OCI-LY1 (cell line): ENCODE results near the gene KIF17.

Experiments
- H2AFZ ChIP-seq: fragments of 200-600 bp; sonication (generic), shearing (Covaris generic); 2 replicates; pipeline ENCODE4 v1.6.0; 2014; ENCODE audit warnings: antibody characterized with exemption, mild to moderate bottlenecking, low read length
- H3F3A ChIP-seq: fragments of 200-600 bp; sonication (generic), shearing (Covaris generic); 2 replicates; pipeline ENCODE4 v1.6.0; 2014; ENCODE audit warnings: mild to moderate bottlenecking, antibody characterized with exemption, low read length, moderate library complexity; ENCODE audit not compliant: insufficient read depth
- H3K27ac ChIP-seq: fragments of 200-600 bp; sonication (generic); 2 replicates; pipeline ENCODE4 v1.5.1; 2014; ENCODE audit warnings: low read length, mixed run types, mild to moderate bottlenecking, low read depth; ENCODE audit not compliant: poor library complexity, severe bottlenecking
- H3K27me3 ChIP-seq: fragments of 200-600 bp; sonication (generic); 2 replicates; pipeline ENCODE4 v1.6.0; 2014; ENCODE audit warnings: antibody characterized with exemption, mild to moderate bottlenecking, low read length, moderate library complexity; ENCODE audit not compliant: insufficient read depth
- H3K36me3 ChIP-seq: fragments of 200-600 bp; sonication (generic); 2 replicates; pipeline ENCODE4 v1.6.1; 2014; ENCODE audit warnings: mild to moderate bottlenecking, antibody characterized with exemption, low read length, moderate library complexity, mixed read lengths; ENCODE audit not compliant: insufficient read depth
- H3K4me1 ChIP-seq: fragments of 200-600 bp; sonication (generic); 2 replicates; pipeline ENCODE4 v1.5.1; 2014; ENCODE audit warnings: mild to moderate bottlenecking, low read length, moderate library complexity; ENCODE audit not compliant: insufficient read depth, severe bottlenecking
- H3K4me2 ChIP-seq: fragments of 200-600 bp; sonication (generic), shearing (Covaris generic); 2 replicates; pipeline ENCODE4 v1.6.1; 2014; ENCODE audit warnings: low read length
- H3K4me3 ChIP-seq: fragments of 200-600 bp; sonication (generic); 2 replicates; pipeline ENCODE4 v1.5.1; 2014; ENCODE audit warnings: low read length, low read depth, mild to moderate bottlenecking, mixed read lengths; ENCODE audit not compliant: poor library complexity, severe bottlenecking
- H3K79me2 ChIP-seq: fragments of 200-600 bp; shearing (Covaris generic); 2 replicates; pipeline ENCODE4 v1.6.1; 2016; ENCODE audit warnings: mixed run types, low read length, mixed read lengths; ENCODE audit not compliant: insufficient read depth
- H3K9ac ChIP-seq: fragments of 200-600 bp; sonication (generic), shearing (Covaris generic); 2 replicates; pipeline ENCODE4 v1.6.1; 2014; ENCODE audit warnings: mild to moderate bottlenecking, low read length, mixed read lengths
- H3K9me2 ChIP-seq: fragments of 200-600 bp; sonication (generic), shearing (Covaris generic); 2 replicates; pipeline ENCODE4 v1.6.1; 2014; ENCODE audit warnings: low read depth, mild to moderate bottlenecking, low read length, mixed read lengths
- H3K9me3 ChIP-seq: fragments of 200-600 bp; shearing (Covaris generic); 2 replicates; pipeline ENCODE4 v1.6.1; 2014; ENCODE audit warnings: low read length, mixed read lengths
- H4K20me1 ChIP-seq: fragments of 200-600 bp; sonication (generic), shearing (Covaris generic); 2 replicates; pipeline ENCODE4 v1.6.0; 2016; ENCODE audit warnings: mild to moderate bottlenecking, low read length; ENCODE audit not compliant: insufficient read depth
- EZH2 ChIP-seq: fragments of 200-600 bp; sonication (generic), shearing (Covaris generic); IDR thresholded peaks from 2 replicates; pipeline ENCODE4 v1.8.0; 2017; ENCODE audit warnings: borderline replicate concordance, mixed run types, mild to moderate bottlenecking, antibody characterized with exemption, low read length, moderate library complexity, mixed read lengths
- TF ChIP-seq, protein P1 (sequence below): fragments of 200-600 bp; sonication (generic), shearing (Covaris generic); IDR thresholded peaks from 2 replicates; pipeline ENCODE4 v1.5.1; 2017; ENCODE audit warnings: mild to moderate bottlenecking, antibody characterized with exemption, low read length, moderate library complexity, mixed read lengths

Gene KIF17

DNA sequence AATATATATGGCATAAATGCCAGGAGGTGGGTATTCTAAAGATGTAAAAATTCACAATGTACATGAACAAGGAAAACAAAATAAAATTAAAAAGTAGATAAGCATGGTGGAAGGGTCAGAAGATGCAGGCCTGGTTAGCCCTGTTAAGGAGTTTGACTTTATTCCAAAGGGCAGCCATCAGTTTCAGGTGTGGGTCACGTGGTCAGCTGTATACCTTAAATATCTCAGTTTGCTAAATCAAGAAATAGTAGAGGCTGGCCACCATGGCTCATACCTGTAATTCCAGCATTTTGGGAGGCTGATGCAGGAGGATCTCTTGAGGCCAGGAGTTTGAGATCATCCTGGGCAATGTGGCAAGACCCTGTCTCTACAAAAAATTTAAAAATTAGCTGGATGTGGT is 93.1 kb downstream of the KIF17 start:
- Histone ChIP-seq H3F3A (no peaks in the 10 kb centered on the region), H3K4me2 (no peak overlapping the region), H3K4me3 (no peak overlapping the region), H2AFZ (no peak overlapping the region), H3K4me1 (no peaks in the 10 kb centered on the region), H3K79me2 (no peaks in the 10 kb centered on the region), H3K9me2 (no peaks in the 10 kb centered on the region), H3K9me3 (no peaks in the 10 kb centered on the region), H3K36me3 (no peaks in the 10 kb centered on the region), H3K27me3 (no peaks in the 10 kb centered on the region), H3K27ac (no peak overlapping the region), H4K20me1 (no peaks in the 10 kb centered on the region), H3K9ac (no peak overlapping the region)
- TF ChIP-seq, protein P1, sequence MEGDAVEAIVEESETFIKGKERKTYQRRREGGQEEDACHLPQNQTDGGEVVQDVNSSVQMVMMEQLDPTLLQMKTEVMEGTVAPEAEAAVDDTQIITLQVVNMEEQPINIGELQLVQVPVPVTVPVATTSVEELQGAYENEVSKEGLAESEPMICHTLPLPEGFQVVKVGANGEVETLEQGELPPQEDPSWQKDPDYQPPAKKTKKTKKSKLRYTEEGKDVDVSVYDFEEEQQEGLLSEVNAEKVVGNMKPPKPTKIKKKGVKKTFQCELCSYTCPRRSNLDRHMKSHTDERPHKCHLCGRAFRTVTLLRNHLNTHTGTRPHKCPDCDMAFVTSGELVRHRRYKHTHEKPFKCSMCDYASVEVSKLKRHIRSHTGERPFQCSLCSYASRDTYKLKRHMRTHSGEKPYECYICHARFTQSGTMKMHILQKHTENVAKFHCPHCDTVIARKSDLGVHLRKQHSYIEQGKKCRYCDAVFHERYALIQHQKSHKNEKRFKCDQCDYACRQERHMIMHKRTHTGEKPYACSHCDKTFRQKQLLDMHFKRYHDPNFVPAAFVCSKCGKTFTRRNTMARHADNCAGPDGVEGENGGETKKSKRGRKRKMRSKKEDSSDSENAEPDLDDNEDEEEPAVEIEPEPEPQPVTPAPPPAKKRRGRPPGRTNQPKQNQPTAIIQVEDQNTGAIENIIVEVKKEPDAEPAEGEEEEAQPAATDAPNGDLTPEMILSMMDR, result no peak
- no peak for TF ChIP-seq EZH2

DNA sequence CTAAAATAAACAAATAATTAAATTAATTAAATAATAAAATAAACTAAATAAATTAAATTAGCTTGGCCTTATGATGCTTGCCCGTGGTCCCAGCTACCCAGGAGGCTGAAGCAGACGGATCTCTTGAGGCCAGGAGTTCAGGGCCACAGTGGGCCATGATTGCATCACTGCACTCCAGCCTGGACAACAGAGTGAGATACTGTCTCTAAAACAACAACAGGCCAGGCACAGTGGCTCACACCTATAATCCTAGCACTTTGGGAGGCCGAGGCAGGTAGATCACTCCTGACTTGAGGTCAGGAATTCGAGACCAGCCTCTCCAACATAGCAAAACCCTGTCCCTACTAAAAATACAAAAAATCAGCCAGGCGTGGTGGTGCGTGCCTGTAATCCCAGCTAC is 96.8 kb downstream of the KIF17 start:
- Histone ChIP-seq H2AFZ (no peak overlapping the region), H3K9me3 (no peaks in the 10 kb centered on the region), H4K20me1 (no peaks in the 10 kb centered on the region), H3K27ac (no peak overlapping the region), H3K4me2 (no peak overlapping the region), H3K4me3 (no peak overlapping the region), H3K36me3 (no peaks in the 10 kb centered on the region), H3K27me3 (0 out of 2 replicates have a peak, but pooled peaks cover 1% of the 10 kb centered on the region), H3K4me1 (no peaks in the 10 kb centered on the region), H3K79me2 (no peaks in the 10 kb centered on the region), H3K9ac (no peak overlapping the region), H3F3A (no peaks in the 10 kb centered on the region), H3K9me2 (no peaks in the 10 kb centered on the region)
- TF ChIP-seq, protein P1, result no peak
- TF ChIP-seq EZH2, result no peak

DNA sequence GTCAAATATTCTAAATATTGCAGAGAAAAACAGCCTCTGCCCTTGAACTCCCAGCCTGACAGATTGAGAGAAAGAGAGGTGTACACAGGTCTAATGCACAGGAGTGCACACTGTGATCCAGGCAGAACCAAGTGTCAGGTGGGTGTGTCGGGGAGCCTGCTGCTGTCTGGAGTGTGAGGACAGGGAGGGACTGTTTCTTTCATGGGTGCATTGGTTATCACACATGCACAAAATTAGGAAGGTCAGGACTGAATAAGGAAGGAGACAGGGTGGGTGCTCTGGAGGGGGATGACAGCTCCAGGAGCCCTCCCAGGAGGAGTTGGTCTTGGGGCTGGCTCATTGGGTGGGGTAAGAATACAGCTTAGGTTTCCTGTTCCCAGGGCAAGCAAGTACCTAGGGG is 97.8 kb downstream of the KIF17 start:
- Histone ChIP-seq H3K9me2 (no peaks in the 10 kb centered on the region), H3K36me3 (no peaks in the 10 kb centered on the region), H4K20me1 (no peaks in the 10 kb centered on the region), H3K79me2 (no peaks in the 10 kb centered on the region), H3K9ac (no peak overlapping the region), H3K4me3 (no peak overlapping the region), H3K4me1 (no peaks in the 10 kb centered on the region), H3K27me3 (peaks cover 7% of the 10 kb centered on the region; the same call in 1 of the 2 replicates), H2AFZ (no peak overlapping the region), H3F3A (no peaks in the 10 kb centered on the region), H3K4me2 (no peak overlapping the region), H3K9me3 (no peaks in the 10 kb centered on the region), H3K27ac (no peak overlapping the region)
- TF ChIP-seq EZH2, result no peak
- TF ChIP-seq, protein P1, result no peak
